Measurements from ENCODE around the gene COQ4.
A peak's percentile ranks its signal among the peaks of the same experiment; 100 is the strongest.
"Not testable (repeated sequence)": the region's sequence is repeated elsewhere in the genome, so short reads cannot be mapped to it uniquely, and the experiment has no call there.

COQ4 gene

DNA sequence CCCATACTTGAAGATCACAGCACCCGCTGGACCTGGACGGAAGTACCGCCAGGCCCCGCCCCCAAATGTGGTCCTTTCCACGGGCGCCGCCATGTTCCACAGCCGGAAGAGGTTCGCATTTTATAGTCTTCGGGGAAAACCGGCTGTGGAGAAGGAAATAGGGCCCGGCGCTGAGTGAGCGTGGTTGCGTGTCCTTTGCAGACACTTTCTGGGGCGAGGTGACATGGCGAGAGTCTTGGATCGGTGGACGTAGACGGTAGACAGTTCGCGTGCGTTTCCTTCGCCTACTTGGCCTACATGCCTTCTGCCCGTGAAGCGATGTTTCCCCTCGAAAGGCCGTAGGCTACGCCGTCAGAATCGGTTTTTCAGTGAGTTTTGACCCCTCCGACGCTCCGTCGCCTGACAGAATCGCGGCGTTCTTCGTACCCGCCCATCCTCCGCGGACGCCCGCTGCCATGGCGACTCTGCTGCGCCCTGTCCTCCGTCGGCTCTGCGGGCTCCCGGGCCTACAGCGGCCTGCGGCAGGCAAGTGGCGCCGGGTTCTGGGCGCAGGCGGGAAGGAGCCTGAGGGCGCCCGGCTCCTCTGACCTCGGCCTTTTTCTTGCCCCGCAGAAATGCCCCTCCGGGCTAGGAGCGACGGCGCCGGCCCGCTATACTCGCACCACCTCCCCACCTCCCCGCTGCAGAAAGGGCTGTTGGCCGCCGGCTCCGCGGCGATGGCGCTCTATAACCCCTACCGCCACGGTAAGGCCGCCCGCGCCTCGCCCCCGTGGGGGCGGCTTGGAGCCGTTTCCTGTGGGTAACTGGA lies at the start of gene COQ4, which contains the start of gene TRUB2:
COQ4 (plus strand) TSS at position 436 of the 808 bp plus-strand sequence; CDS start at position 456, 20 bp downstream.
TRUB2 (minus strand) TSS at position 44 of the 808 bp plus-strand sequence; CDS start at position 5, 39 bp downstream.
- peak; percentile 24 to 99 (median 93) for DNase-seq

DNA sequence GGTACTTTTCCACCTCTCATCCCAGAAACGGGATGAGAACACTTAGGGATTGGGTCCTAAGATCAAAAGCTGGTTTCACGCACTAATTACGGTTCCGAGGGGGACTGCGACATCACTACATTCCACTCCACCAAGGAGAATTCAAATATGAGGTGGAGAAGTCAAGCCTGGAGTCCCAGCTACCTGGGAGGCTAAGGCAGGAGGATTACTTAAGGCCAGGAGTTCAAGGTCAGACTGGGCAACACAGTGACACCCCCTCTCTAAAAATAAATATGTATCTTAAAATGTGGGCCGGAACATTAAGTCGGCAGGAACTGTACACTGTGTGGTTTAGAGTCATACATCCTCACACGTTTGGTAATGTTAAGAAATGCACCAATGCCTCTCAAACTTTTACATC lies 48.4 kb upstream of the COQ4 start:
- no peak for DNase-seq

DNA sequence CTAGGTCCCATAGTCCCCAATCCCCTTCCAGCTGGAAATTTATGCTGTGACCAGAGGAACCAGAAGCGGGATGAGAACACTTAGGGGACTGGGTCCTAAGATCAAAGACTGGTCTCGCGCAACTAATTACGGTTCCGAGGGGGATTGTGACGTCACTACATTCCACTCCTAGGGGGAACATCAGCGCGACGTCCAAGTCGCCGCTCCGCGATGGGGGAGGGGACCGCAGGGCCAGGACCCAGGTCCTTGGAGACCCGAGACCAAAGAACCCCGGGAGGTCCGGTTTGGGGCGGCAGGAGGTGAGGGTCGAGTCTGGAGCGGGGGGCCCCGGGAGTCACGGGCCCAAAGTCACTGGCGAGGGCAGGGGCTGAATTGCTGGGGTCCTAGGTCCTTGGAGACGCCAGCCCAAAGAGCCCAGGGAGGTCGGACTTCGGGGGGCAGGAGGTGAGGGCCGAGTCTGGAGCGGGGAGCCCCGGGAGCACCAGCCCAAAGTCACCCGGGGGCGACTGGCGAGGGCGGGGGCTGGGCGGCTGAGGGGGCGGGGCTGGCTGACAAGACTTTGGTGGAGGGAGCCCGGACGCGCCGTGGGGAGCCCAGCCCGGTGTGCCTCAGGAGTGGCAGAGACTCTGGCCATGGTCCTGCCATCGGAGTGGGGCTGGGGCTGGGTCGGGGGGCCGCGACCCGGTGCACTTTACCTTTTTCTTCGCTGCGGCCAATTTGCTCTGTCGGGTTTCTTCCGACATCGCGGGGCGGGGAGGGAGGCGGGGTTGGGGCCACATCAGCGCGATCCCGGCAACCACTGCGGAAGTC lies 47.2 kb upstream of the COQ4 start, which contains the start of gene GOLGA2:
GOLGA2 (minus strand) TSS at position 810 of the 810 bp plus-strand sequence; CDS start at position 779, 31 bp downstream.
- DNase-seq: peak in 5 of 58 donors; percentile 27 to 65 (median 41)

DNA sequence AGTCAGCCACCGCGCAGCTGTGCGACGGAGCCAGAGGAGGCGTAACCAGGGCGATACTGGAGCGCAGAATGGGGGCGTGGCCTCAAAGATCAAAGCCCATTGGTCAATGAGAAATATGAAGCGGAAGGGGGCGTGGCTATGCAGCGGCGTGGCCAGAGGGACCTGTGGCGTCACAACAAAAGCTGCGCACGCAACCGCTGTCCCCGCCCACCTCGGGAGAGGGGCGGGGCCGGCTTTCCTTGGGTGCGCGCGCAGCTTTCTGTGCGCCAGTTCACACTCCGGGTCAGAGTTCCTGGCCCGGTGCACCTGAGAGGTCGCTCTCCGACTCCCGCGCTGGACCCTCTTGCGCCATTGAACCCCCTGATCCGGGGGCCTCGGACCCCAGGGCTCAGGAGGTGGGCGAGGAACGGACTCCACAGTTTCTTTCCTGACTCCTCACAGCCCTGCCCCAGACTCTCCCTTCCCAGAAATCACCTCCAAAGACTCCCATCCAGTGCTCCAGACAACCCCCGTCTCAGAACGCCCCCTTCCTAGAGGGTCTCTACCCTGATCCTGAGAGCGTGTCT lies 46.5 kb upstream of the COQ4 start, which contains the start of gene SWI5:
SWI5 (plus strand) TSS at position 269 of the 566 bp plus-strand sequence.
- peak; percentile 92 to 100 (median 98) for DNase-seq

DNA sequence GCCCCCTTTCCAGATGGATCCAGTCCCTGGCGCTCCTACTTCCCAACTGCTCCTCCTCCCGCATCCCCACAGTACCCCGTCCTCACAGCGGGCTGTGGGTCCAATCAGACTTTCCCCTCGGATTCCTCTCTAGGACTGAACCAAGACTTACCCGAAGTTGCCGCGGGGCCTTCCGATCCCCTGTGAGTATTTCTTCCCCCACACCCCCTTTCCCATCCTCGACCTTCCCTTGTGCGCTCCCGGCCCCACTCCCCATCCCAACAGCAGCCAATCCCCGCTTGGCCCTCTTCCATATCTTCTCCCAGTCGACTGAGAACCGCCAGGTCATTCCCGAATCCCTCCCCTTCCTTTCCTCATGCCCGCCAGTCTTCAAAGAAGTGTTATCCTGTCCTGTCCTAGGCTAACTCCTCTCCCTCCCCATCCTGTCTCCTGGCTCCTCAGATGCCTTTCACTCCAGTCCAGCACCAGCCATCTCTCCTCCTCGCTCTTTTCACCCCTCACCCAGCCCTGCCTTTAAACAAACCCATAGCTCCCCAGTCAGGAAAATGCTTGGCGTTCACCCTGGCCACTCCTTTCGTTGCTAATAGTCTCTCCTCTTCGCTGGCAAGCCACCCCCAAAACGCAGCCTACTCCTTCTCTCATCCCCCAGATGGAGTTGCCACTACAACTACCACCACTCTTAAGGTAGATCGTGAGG lies 45.9 kb upstream of the COQ4 start:
- DNase-seq: peak in 4 of 58 donors; percentile 25 to 58 (median 48)

DNA sequence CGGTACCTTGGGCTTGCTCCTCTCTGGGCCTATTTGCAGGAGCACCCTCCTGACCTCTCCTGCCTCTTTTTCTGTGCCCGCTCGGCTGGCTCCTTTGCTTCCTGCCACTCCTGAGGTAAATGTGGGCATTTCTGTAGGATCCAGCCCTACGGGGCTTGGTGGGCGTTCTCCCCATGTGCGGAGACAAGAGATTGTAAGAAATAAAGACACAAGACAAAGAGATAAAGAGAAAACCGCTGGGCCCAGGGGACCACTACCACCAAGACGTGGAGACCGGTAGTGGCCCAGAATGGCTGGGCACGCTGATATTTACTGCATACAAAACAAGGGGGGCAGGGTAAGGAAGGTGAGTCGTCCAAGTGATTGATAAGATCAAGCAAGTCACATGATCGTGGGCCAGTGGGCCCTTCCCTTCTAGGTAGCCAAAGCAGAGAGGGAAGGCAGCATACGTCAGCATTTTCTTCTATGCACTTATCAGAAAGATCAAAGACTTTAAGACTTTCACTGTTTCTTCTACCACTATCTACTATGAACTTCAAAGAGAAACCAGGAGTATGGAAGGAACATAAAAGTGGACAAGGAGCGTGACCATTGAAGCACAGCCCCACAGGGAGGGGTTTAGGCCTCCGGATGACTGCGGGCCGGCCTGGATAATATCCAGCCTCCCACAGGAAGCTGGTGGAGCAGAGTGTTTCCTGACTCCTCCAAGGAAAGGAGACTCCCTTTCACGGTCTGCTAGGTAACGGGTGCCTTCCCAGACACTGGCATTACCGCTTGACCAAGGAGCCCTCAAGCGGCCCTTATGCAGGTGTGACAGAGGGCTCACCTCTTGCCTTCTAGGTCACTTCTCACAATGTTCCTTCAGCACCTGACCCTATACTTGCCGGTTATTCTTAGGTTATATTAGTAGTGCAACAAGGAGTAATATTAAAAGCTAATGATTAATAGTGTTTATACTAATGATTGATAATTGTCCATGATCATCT lies 43.3 kb upstream of the COQ4 start:
- not testable (repeated sequence) for DNase-seq

DNA sequence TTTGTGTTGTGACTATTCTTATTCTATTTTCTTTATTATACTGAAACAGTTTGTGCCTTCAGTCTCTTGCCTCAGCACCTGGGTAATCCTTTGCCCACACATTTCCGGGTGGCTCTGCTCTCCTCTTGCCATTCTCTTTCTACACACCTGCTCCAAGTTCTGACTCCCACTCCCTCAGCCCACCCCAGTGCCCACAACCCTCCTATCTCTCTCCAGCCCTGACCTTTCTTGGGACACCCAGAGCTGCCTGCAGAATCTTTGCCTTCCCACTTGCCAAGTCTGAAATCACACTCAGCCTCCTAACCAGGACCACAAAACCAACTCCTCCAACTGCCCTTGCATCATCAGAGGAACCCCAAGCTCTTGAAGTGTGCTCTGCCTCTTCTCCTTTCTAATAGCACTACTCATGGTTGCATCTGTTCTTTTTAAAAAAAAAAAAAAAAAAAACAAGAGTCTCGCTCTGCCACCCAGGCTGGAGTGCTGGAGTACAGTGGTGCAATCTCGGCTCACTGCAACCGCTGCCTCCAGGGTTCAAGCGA lies 42.5 kb upstream of the COQ4 start:
- DNase-seq: no peak

DNA sequence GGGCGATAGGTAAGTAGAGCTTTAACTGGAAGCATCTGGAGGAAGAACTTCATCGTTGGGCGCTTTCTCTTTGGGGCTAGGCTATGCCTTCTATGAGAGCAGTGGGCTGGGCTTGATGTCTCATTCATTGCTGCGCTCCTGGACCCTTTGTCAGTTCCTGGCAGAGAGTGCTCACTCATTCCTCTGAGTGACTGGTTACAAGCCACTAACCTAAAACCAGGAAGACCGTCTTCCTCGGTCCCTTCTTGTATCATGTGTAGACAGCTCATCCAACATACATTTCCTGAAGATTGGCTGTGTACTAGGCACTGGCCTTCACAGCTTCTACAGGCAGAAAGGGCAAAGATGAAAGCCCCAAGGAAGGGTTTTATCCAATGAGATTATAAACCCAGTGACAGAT lies 40.1 kb upstream of the COQ4 start:
- no peak for DNase-seq

DNA sequence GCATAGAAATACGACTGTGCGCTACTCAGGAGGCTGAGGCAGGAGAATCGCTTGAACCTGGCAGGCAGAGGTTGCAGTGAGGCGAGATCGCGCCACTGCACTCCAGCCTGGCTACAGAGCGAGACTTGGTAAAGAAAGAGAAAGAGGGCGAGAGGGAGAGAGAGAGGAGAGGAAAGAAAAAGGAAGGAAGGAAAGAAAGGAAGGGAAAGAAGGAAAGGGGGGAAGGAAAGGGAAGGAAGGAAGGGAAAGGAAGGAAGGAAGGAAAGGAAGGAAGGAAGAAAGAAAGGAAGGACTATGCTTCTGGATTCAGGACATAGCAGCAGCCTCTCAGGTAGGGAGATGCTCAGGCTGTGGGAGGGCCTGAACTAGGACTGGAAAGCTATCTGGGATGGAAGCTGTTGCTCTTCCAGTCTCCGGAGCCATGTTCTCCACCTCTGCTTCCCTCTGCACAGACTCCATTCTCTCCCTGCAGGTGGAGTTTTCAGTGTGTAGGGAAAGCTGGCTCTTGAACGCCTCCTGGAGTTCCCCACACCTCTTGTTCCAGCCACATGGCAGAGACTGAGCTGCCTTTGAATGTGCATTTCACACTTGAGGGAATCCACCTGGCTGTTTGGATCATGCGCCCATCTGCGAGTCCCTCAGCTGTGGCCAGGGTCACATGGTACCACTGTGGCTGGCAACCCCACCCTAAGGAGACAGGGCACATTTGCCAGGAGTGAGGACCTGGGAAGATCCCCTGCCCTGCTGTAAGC lies 37.4 kb upstream of the COQ4 start:
- no peak for DNase-seq

DNA sequence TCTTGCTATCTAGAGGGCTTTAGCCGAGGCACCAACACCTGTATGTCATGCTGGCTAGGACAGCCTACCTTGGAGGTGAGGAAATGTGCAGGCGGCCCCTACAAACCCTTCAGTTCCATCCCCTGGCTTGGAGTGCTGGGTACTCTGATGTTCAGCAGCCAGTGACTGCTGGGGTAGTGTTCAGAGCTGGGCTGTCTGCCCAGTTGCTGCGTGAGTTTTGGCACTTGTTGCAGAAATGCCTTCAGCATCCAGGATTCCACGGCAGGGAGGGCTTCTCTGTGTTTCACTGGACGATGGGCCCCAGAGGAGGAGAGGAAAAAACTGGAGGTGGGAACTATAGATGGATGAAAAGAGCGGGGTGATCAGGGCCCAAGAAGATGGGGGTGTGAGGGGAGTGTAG lies 36.2 kb upstream of the COQ4 start:
- peak in 56 of 58 donors; percentile 5 to 85 (median 64) for DNase-seq

DNA sequence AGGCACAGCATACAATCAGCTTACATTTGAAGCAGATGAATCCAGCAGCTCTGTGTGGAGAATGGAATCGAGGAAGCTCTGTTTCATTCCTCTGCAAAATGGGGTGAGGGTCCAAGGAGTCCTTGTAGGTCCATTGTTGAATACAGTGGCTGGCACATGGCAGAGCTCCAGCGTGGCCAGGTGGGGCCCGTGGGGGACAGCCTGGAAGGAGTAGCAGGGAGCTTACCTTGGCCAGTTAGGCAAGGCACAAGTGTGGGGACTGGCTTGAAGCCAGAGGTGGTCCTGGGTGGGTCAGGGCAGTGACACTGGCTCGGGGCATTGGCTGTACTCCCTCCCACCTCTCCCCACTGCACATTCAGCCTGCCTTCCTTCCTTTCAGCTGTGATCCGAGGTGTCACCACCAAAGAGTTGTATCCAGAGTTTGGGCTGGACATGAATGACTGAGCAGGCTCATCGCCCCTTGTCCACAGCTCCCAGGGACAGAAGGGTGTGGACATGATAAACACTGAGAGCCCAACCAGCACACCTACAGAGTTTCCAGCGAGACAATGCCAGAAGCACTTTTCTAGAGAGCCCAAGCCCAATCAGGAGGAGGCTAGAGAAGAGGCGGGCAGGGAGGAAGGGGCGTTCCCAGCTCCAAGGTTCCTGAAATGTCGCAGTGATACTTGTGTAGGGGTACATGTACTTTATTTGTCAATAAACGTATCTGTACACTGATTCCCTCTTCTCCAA lies 34.2 kb upstream of the COQ4 start:
- DNase-seq: no peak

DNA sequence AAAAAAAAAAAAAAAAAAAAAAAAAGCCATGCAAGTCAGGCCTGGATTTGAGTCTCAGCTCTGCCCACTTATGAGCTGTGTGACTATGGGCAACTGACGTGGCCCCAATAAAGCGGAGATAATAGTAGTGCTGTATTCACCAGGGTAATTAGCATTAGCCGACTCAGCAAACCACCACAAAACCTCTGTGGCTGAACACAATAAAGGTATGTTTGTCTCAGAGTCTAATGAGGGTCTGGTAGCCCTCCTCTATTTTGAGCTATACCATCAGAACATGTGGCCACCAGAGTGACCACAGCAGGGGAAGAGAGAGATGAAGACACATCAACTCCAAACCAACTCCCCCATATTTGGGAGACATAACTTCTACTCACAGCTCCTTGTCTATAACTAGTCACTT lies 30.6 kb upstream of the COQ4 start:
- no peak for DNase-seq

DNA sequence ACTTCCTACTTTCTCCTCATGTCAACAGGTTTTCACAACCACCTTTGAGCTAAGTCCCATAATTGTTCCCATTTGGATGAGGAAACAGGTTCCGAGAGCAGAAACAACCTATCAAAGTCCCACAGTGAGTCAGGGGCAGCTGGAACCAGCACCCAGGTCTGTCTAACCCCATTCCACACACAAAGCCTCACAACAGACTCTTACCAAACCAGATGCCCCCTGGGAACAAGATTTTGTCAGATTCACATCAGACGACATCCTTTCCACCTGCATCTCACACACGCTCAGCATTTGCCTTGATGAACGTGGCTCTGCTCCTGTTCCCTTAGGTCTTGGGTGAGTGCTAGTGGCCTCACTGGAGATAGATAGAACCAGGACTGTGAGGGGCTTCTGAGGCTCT lies 29.5 kb upstream of the COQ4 start:
- DNase-seq: no peak

DNA sequence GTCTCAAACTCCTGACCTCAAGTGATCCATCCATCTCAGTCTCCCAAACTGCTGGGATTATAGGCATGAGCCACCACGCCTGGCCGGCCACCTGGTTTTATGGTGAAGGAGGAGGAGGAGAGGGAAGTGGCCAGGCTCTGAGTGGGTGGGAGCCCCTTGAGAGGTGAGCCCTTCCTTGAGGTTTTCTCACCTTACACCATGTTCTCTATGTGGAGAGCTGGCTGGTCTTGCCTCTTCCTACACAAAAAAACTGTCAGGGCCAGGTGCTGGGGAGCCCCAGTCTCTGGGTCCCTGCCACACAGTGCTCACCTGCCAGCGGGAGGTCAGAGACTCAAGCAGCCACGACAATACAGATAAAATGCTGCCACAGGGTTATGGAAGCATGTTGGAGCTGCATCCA lies 28.5 kb upstream of the COQ4 start:
- DNase-seq: no peak

DNA sequence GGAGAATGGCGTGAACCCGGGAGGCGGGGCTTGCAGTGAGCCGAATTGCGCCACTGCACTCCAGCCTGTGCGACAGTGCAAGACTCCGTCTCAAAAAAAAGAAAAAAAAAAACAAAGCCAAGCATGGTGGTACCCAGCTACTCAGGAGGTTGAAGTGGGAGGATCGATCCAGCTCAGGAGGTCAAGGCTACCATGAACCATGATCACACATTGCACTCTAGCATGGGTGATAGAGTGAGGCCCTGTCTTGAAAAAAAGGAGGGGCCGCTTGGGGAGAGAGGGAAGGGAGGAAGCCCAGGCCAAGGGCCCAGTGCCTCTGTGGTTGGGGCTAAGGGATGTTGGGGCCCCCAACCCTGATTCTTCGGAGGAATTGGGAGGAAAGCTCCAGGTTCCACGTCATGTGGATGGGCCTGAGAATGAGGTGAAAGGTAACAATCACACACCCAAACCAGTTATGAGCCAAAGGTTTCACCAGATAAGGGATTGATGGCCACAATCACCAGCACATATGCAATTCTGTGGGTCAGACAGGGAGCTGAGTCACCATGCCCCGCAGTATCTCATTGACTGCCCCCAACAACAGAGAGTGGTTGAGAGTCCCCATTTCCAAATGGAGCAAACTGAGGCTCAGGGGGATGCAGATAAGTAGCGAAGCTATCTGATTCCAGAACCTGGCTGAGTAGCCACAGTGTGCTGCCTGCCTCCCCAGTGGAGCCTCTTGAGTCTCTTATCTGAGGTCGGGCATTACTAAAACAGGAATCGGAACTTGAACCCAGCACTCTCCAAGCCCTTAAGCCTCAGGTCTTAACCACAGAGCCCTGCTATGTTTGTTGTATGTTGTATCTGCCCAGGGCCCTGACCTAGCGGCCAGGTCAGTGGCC lies 26.1 kb upstream of the COQ4 start:
- DNase-seq: no peak

DNA sequence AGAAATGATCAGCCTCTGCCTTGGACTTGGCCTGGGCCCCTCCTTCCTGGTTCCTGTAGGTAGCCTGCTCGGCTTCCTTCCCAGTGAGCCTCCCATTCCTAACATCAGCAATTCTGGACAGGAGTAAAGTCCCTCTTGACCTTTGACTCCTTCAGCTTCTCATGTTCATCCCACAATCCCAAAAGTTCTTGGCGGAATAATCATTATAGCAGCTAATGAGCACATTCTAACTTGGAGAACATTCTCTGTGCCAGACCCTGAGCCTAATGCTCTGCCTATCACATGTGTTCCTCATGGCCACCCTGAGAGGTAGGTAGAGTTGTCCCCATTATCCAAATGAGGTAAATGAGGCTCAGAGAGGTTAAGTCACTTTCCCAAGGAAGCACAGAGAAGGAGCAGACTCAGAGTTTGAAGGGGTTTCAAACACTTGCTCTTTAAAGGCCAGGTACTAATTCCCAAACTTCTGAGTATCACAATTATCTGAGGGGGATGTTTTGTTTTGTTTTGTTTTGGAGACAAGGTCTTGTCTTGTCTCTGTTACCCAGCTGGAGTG lies 25.3 kb upstream of the COQ4 start:
- DNase-seq: no peak

All from anterior cingulate cortex (tissue), 58 donors.